Fibroblast of lung (primary cell): ENCODE measurements around the gene TINCR.

Source experiments
- EZH2 ChIP-seq: IDR thresholded peaks from 2 replicates; pipeline ENCODE4 v1.5.1; 2012; ENCODE audit warnings: low read length, control low read depth, mild to moderate bottlenecking; ENCODE audit errors: missing control alignments
- TF ChIP-seq, protein P1 (sequence below), 2 donors: IDR thresholded peaks in 1 of 2; conservative IDR thresholded peaks in 1 of 2; 1 replicate in 1 of 2; 2 replicates in 1 of 2; pipeline ENCODE4 v1.5.1; 2011 to 2012; ENCODE audit warnings: low read length in 2 of 2, control low read depth in 1 of 2, inconsistent platforms in 1 of 2, low read depth in 1 of 2, mild to moderate bottlenecking in 1 of 2

DNA sequence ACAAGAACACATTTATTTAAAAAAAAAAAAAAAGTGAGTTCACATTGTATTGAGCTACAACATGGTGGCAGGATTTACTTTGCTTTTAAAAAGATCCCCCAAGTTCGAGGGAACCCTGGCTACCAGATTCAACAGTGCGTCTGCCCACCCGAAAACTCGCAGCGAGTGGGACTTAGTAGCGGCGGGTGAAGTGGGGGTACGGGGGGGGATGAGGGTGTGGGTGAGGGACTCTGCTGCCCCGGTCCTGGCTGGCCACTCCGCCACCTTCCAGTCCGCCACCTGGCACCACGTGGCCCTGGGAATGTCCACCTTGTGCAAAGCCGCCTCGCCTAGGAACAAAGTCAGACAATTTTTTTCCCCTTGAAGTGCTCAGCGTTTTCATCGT lies 19.3 kb upstream of the TINCR start:
- TF ChIP-seq, protein P1, sequence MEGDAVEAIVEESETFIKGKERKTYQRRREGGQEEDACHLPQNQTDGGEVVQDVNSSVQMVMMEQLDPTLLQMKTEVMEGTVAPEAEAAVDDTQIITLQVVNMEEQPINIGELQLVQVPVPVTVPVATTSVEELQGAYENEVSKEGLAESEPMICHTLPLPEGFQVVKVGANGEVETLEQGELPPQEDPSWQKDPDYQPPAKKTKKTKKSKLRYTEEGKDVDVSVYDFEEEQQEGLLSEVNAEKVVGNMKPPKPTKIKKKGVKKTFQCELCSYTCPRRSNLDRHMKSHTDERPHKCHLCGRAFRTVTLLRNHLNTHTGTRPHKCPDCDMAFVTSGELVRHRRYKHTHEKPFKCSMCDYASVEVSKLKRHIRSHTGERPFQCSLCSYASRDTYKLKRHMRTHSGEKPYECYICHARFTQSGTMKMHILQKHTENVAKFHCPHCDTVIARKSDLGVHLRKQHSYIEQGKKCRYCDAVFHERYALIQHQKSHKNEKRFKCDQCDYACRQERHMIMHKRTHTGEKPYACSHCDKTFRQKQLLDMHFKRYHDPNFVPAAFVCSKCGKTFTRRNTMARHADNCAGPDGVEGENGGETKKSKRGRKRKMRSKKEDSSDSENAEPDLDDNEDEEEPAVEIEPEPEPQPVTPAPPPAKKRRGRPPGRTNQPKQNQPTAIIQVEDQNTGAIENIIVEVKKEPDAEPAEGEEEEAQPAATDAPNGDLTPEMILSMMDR (conservative IDR thresholded peaks at IDR 0.05 in 1 of 2, IDR thresholded peaks at IDR 0.05 in 1 of 2; ENCODE audit: low read depth in 1 of 2, low read length in 2 of 2), result no peak
- TF ChIP-seq EZH2, result no peak
